ENCODE results near the gene SYNE3. TPM values are rescaled to one million over a fixed set of nuclear protein-coding genes. Genes with fewer than 3 reads are reported as not detected.

SYNE3 gene
- total and polyA plus RNA-seq, 2 of the 8 experiments (the other 6 are each of a cell fraction or from before 2014, with no cell fraction given), result under 0.01 TPM; not detected in 1

GRCh38 chr14:95523815-95524448 is 7.5 kb upstream of the SYNE3 start:
- H3K23me2 ChIP-seq (ENCODE audit: low read depth, low read length), result no peaks in the 10 kb centered on the region
- FAIRE-seq (no peak), DNase-seq (ENCODE audit: low read depth in 1 of 2, low spot score in 2 of 2) (no peak)
- H3K4me2 ChIP-seq (ENCODE audit: insufficient read depth in 1 of 2, low read depth in 2 of 2, low read length in 2 of 2), result no peak overlapping the region
- no peak overlapping the region for H4K91ac ChIP-seq (replicated peaks; ENCODE audit: insufficient read length, low read length)
- no peak overlapping the region for H2AK5ac ChIP-seq (ENCODE audit: low read depth, low read length)
- peaks cover 0 to 2% of the 10 kb centered on the region in 2 experiments; a peak in 2 of 4 replicates for H3K79me2 ChIP-seq (ENCODE audit: control insufficient read depth in 1 of 2, insufficient read depth in 2 of 2, low read length in 2 of 2)
- H3K27ac ChIP-seq (ENCODE audit: low read depth, low read length), result no peak overlapping the region
- no peak overlapping the region for H2BK20ac ChIP-seq (ENCODE audit: low read length)
- H2BK12ac ChIP-seq (ENCODE audit: low read depth, low read length), result no peak overlapping the region
- TF ChIP-seq RAD21 (IDR thresholded peaks at IDR 0.05 in 1 of 2, conservative IDR thresholded peaks at IDR 0.05 in 1 of 2; ENCODE audit: low read depth in 2 of 2, low read length in 2 of 2) (peak in 1 of 2 experiments; percentile 2; a peak in 1 of 4 replicates), CTCF (IDR thresholded peaks at IDR 0.05; ENCODE audit: control extremely low read depth in 1 of 3, insufficient read depth in 1 of 3, low read depth in 1 of 3, low read length in 3 of 3) (peak in 2 of 3 experiments; percentile 11 to 23; a peak in 1 of 4 replicates), JUND (IDR thresholded peaks at IDR 0.05; ENCODE audit: low read length) (no peak)
- no peak overlapping the region for H2AFZ ChIP-seq (ENCODE audit: low read length)
- ChIA-PET CTCF (ENCODE audit: partially characterized antibody) (interaction anchor here (0.5 to 3.2 kb wide), 15 partner anchors 9 to 932 kb away, joined by 3 to 24 read pairs (median 4); no protein-coding TSS in a partner anchor), POLR2A (ENCODE audit: partially characterized antibody) (no interaction called here)
- no peak overlapping the region for H3K4ac ChIP-seq (replicated peaks; ENCODE audit: insufficient read length, low read depth, low read length)
- H3K4me3 ChIP-seq (ENCODE audit: extremely low read depth in 1 of 4, insufficient read depth in 2 of 4, low read depth in 3 of 4, low read length in 4 of 4), result no peak overlapping the region
- H3K9me3 ChIP-seq (ENCODE audit: insufficient read depth in 2 of 2, low read depth in 1 of 2, low read length in 1 of 2), result no peaks in the 10 kb centered on the region
- no peak overlapping the region for H4K5ac ChIP-seq (ENCODE audit: insufficient read length, low read depth, low read length)
- H3K36me3 ChIP-seq (ENCODE audit: control insufficient read depth in 2 of 4, insufficient read depth in 4 of 4, low read length in 3 of 4), result no peaks in the 10 kb centered on the region
- H2BK120ac ChIP-seq (replicated peaks; ENCODE audit: low read depth, low read length), result no peak overlapping the region
- WGBS, 2 experiments (ENCODE audit: extremely low coverage in 1 of 2, insufficient coverage in 1 of 2, insufficient read length in 1 of 2, insufficient replicate concordance in 2 of 2, low coverage in 1 of 2, low lambda C conversion rate in 2 of 2, missing lambda C conversion rate in 1 of 2), result 88% methylated on average over 11 of the region's 11 CpGs; no CpG with 5 or more reads in 1 of the 2 experiments
- no peaks in the 10 kb centered on the region; a peak in 2 of 7 replicates for H3K27me3 ChIP-seq (replicated peaks in 1 of 4; ENCODE audit: control insufficient read depth in 3 of 4, extremely low read depth in 1 of 4, insufficient read depth in 3 of 4, low read length in 3 of 4)
- H4K20me1 ChIP-seq (replicated peaks in 1 of 2; ENCODE audit: control insufficient read depth in 1 of 2, insufficient read depth in 2 of 2, low read length in 2 of 2), result no peaks in the 10 kb centered on the region
- H3K56ac ChIP-seq (replicated peaks; ENCODE audit: insufficient read length, low read depth, low read length), result no peak overlapping the region
- peaks cover 0 to 9% (median 0%) of the 10 kb centered on the region in 4 experiments; a peak in 2 of 7 replicates for H3K4me1 ChIP-seq (replicated peaks in 1 of 4; ENCODE audit: control insufficient read depth in 3 of 4, insufficient read depth in 4 of 4, low read length in 3 of 4)
- no peak overlapping the region for H2BK15ac ChIP-seq (ENCODE audit: low read length)
- no peak overlapping the region for H2BK5ac ChIP-seq (ENCODE audit: low read depth, low read length)
- H4K8ac ChIP-seq (ENCODE audit: extremely low read depth, insufficient read depth, low read length), result no peak overlapping the region
- no peak overlapping the region for H3K23ac ChIP-seq (ENCODE audit: insufficient read length)
- H3K79me1 ChIP-seq (ENCODE audit: low read depth, low read length), result no peaks in the 10 kb centered on the region
- no peak overlapping the region for H3K14ac ChIP-seq (ENCODE audit: insufficient read length)
- no peak overlapping the region for H3K9ac ChIP-seq (replicated peaks in 1 of 4; ENCODE audit: extremely low read depth in 1 of 4, low read depth in 3 of 4, low read length in 3 of 4)
- H3K18ac ChIP-seq (ENCODE audit: extremely low read depth, low read length), result no peak overlapping the region

Data from H1 (cell line).